NB4 (cell line): ENCODE measurements around the gene SYNPO.
A peak's percentile ranks its signal among the peaks of the same experiment; 100 is the strongest.

Source experiments
- DNase-seq: peaks from one replicate; pipeline ENCODE4 v3.0.0; 2010; ENCODE audit warnings: low read depth
- H3K4me3 ChIP-seq: one replicate; pipeline ENCODE4 v1.5.1; 2011; ENCODE audit warnings: mild to moderate bottlenecking, low read depth, low read length, moderate library complexity
- MAX ChIP-seq: IDR thresholded peaks from 2 replicates; pipeline ENCODE4 v1.6.1; 2011; ENCODE audit warnings: low read depth, low read length
- MYC ChIP-seq: IDR thresholded peaks from 2 replicates; pipeline ENCODE4 v1.6.1; 2011; ENCODE audit warnings: low read depth, low read length
- POLR2A ChIP-seq: IDR thresholded peaks from 2 replicates; pipeline ENCODE4 v1.6.1; 2011; ENCODE audit warnings: mild to moderate bottlenecking; ENCODE audit not compliant: insufficient read length; ENCODE audit errors: extremely low read depth
- TF ChIP-seq, protein P1 (sequence below): IDR thresholded peaks from one replicate; pipeline ENCODE4 v1.5.1; 2012; ENCODE audit warnings: low read depth, low read length

The SYNPO gene

DNA sequence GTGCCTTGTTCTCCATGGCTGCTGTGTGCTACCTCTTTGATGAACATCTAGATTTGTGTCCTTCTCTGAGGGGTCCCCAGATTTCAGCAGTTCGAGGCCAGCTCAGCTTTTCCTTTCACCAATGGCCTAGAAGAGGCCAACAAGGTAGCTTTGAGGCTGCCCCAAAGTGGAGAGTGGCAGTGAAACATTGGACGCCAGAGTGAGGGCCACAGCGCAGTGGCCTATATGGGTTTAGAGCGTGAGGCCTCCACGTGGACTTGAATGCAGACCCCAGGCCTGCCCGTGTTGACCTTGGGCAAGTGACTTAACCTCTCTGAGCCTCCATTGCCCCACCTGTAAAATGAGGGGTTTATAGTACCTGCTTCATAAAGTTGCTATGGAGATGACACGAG lies 32.4 kb downstream of the SYNPO start:
- peak overlapping the region; percentile 59 for H3K4me3 ChIP-seq
- no peak for DNase-seq
- TF ChIP-seq POLR2A, result no peak
- TF ChIP-seq, protein P1, sequence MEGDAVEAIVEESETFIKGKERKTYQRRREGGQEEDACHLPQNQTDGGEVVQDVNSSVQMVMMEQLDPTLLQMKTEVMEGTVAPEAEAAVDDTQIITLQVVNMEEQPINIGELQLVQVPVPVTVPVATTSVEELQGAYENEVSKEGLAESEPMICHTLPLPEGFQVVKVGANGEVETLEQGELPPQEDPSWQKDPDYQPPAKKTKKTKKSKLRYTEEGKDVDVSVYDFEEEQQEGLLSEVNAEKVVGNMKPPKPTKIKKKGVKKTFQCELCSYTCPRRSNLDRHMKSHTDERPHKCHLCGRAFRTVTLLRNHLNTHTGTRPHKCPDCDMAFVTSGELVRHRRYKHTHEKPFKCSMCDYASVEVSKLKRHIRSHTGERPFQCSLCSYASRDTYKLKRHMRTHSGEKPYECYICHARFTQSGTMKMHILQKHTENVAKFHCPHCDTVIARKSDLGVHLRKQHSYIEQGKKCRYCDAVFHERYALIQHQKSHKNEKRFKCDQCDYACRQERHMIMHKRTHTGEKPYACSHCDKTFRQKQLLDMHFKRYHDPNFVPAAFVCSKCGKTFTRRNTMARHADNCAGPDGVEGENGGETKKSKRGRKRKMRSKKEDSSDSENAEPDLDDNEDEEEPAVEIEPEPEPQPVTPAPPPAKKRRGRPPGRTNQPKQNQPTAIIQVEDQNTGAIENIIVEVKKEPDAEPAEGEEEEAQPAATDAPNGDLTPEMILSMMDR, result no peak
- no peak for TF ChIP-seq MYC
- no peak for TF ChIP-seq MAX

DNA sequence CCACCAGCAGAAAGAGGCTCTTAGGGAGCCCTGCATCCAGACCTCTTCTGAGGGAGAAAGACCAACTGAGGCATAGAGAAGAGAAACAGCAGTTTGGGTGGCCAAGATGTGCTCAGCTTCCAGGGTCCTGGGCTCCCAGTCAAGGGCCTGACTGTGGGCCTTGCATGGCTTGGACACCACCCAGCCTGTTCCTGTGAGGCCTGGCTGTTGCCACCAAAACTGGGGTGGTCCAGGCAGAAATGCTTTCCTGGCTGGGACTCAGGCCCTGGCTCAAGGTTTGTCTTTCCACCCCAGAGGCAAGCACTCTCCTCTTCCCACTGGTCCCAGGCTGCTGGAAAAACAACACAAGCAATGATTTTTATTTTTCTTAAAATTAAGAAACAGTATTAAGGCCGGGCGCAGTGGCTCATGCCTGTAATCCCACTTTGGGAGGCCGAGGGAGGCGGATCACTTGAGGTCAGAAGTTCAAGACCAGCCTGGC lies 33.9 kb downstream of the SYNPO start:
- H3K4me3 ChIP-seq, result no peak overlapping the region
- no peak for TF ChIP-seq MAX
- no peak for TF ChIP-seq POLR2A
- no peak for TF ChIP-seq MYC
- TF ChIP-seq, protein P1, result no peak
- DNase-seq, result no peak

GRCh38 chr5:150675069-150675468 lies 34.6 kb downstream of the SYNPO start:
- peak; percentile 52 for DNase-seq
- TF ChIP-seq, protein P1, result no peak
- TF ChIP-seq POLR2A, result no peak
- TF ChIP-seq MAX, result no peak
- TF ChIP-seq MYC, result no peak
- H3K4me3 ChIP-seq, result no peak overlapping the region

- H3K4me3 ChIP-seq, result no peak overlapping the region
- TF ChIP-seq POLR2A (no peak), MYC (no peak), MAX (no peak)
- TF ChIP-seq, protein P1, result no peak
- DNase-seq, result no peak
Observed at GRCh38 chr5:150676578-150676977, 36.1 kb downstream of the SYNPO start.

GRCh38 chr5:150689120-150689519 lies 48.7 kb downstream of the SYNPO start:
- H3K4me3 ChIP-seq, result no peak overlapping the region
- no peak for TF ChIP-seq MYC
- no peak for DNase-seq

DNA sequence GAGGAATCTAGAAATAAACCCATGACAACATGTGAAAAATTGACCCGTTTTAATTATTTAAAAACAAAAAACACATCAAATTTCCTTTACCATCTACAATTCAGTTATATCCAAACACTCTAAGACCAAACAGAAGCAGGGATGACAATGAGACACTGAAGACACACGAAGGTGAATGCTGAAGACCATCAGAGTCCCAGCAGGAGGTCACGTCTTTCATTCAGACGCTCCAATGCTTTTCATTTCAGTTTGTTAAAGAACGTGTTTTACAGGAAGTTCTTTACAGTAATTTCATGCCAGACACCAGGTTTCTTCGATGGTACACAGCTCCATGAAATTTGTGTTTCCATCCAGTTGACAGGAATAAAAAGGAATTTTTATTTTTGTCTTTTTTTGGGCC lies 50.3 kb downstream of the SYNPO start:
- no peak for DNase-seq
- no peak overlapping the region for H3K4me3 ChIP-seq
- TF ChIP-seq POLR2A, result no peak
- no peak for TF ChIP-seq MAX
- TF ChIP-seq, protein P1, result no peak
- no peak for TF ChIP-seq MYC
